Liver (tissue), 9 donors: ENCODE data around the gene MYO16. TPM values are rescaled to one million over a fixed set of nuclear protein-coding genes. Genes with fewer than 3 reads are reported as not detected.

Experiments
- DNase-seq: peaks from one replicate; pipeline ENCODE4 v3.0.0-alpha.2; 2017; ENCODE audit warnings: low spot score
- H3K27ac ChIP-seq, 2 donors: one replicate each; pipeline ENCODE4 v1.7.0; 2013; ENCODE audit warnings: inconsistent platforms in 2 of 2, low read length in 2 of 2, control low read depth in 1 of 2, low read depth in 1 of 2, mild to moderate bottlenecking in 1 of 2
- H3K27me3 ChIP-seq, 4 donors: one replicate each; pipeline versions ENCODE4 v1.6.1 to v1.7.0; 2013; ENCODE audit warnings: low read length in 3 of 4, inconsistent platforms in 1 of 4, mild to moderate bottlenecking in 1 of 4, moderate library complexity in 1 of 4; ENCODE audit not compliant: control insufficient read depth in 4 of 4, insufficient read depth in 4 of 4
- H3K36me3 ChIP-seq, 4 donors: one replicate each; pipeline versions ENCODE4 v1.6.1 to v1.7.0; 2013; ENCODE audit warnings: low read length in 3 of 4, mild to moderate bottlenecking in 3 of 4, low read depth in 1 of 4, moderate library complexity in 1 of 4; ENCODE audit not compliant: control insufficient read depth in 4 of 4, insufficient read depth in 3 of 4
- H3K4me1 ChIP-seq, 4 donors: one replicate each; pipeline versions ENCODE4 v1.6.1 to v1.7.0; 2013; ENCODE audit warnings: low read length in 3 of 4, mild to moderate bottlenecking in 3 of 4, moderate library complexity in 1 of 4; ENCODE audit not compliant: control insufficient read depth in 4 of 4, insufficient read depth in 4 of 4
- H3K4me3 ChIP-seq, 3 donors: one replicate each; pipeline versions ENCODE4 v1.6.1 to v1.7.0; 2013; ENCODE audit warnings: low read length in 3 of 3, control low read depth in 1 of 3, low read depth in 1 of 3, mild to moderate bottlenecking in 1 of 3
- H3K9ac ChIP-seq, 2 donors: one replicate each; pipeline ENCODE4 v1.7.0; 2013; ENCODE audit warnings: low read length in 2 of 2, mild to moderate bottlenecking in 2 of 2, moderate library complexity in 2 of 2, control low read depth in 1 of 2, low read depth in 1 of 2
- H3K9me3 ChIP-seq, 4 donors: one replicate each; pipeline versions ENCODE4 v1.6.1 to v1.7.0; 2013; ENCODE audit warnings: low read length in 3 of 4; ENCODE audit not compliant: control insufficient read depth in 4 of 4
- ATF3 ChIP-seq: IDR thresholded peaks from 2 replicates; pipeline ENCODE4 v1.6.1; 2016; ENCODE audit warnings: antibody characterized with exemption
- EGR1 ChIP-seq, 2 donors: IDR thresholded peaks; 2 replicates each; pipeline ENCODE4 v1.6.1; 2016 to 2018; ENCODE audit warnings: antibody characterized with exemption in 2 of 2, low read depth in 2 of 2
- FOXA1 ChIP-seq: IDR thresholded peaks from 2 replicates; pipeline ENCODE4 v1.6.1; 2016; ENCODE audit warnings: antibody characterized with exemption
- FOXA2 ChIP-seq: IDR thresholded peaks from 2 replicates; pipeline ENCODE4 v1.6.1; 2016; ENCODE audit warnings: antibody characterized with exemption
- GABPA ChIP-seq, 2 donors: IDR thresholded peaks in 1 of 2; conservative IDR thresholded peaks in 1 of 2; 2 replicates each; pipeline ENCODE4 v1.6.1; 2016; ENCODE audit warnings: antibody characterized with exemption in 2 of 2, mild to moderate bottlenecking in 1 of 2, moderate library complexity in 1 of 2
- HNF4A ChIP-seq, 2 donors: conservative IDR thresholded peaks; 2 replicates each; pipeline ENCODE4 v1.6.1; 2016; ENCODE audit warnings: antibody characterized with exemption in 2 of 2, mild to moderate bottlenecking in 2 of 2
- HNF4G ChIP-seq: IDR thresholded peaks from 2 replicates; pipeline ENCODE4 v1.6.1; 2016; ENCODE audit warnings: antibody characterized with exemption
- NR2F2 ChIP-seq: IDR thresholded peaks from 2 replicates; pipeline ENCODE4 v1.6.1; 2016; ENCODE audit warnings: antibody characterized with exemption
- RAD21 ChIP-seq, 2 donors: IDR thresholded peaks; 2 replicates each; pipeline ENCODE4 v1.6.1; 2016; ENCODE audit warnings: antibody characterized with exemption in 2 of 2, mild to moderate bottlenecking in 2 of 2
- REST ChIP-seq: IDR thresholded peaks from 2 replicates; pipeline ENCODE4 v1.6.1; 2016; ENCODE audit warnings: antibody characterized with exemption, mild to moderate bottlenecking
- RXRA ChIP-seq, 2 donors: IDR thresholded peaks; 2 replicates each; pipeline ENCODE4 v1.6.1; 2017 to 2018; ENCODE audit warnings: antibody characterized with exemption in 2 of 2, mild to moderate bottlenecking in 1 of 2
- SP1 ChIP-seq: IDR thresholded peaks from 2 replicates; pipeline ENCODE4 v1.6.1; 2018; ENCODE audit warnings: antibody characterized with exemption, mild to moderate bottlenecking
- TAF1 ChIP-seq: conservative IDR thresholded peaks from 2 replicates; pipeline ENCODE4 v1.6.1; 2016; ENCODE audit warnings: antibody characterized with exemption, mild to moderate bottlenecking
- YY1 ChIP-seq: IDR thresholded peaks from 2 replicates; pipeline ENCODE4 v1.6.1; 2016; ENCODE audit warnings: antibody characterized with exemption, mild to moderate bottlenecking
- WGBS: extraction: QIAGEN DNeasy Blood & Tissue Kit; methylation state at CpG from one replicate; pipeline ENCODE4 v1.1.7; 2013; 5-methylcytosine and 5-hydroxymethylcytosine counted together
- polyA plus RNA-seq, 2 donors: library from polyadenylated mRNA; stranded (reverse) in 1 of 2; unstranded in 1 of 2; fragments of 200-250 nt in 1 of 2; fragments of >200 nt in 1 of 2; fragmentation: Nextera tagmentation in 1 of 2; extraction: Ambion mirVana in 1 of 2; gene quantifications; one replicate each; pipeline versions ENCODE4 v1.2.1 to v1.2.3, GENCODE V29; 2013 to 2015
- total RNA-seq, 2 donors: library from RNA; depleted of rRNA; stranded (reverse); fragments of >200 nt; gene quantifications; one replicate each; pipeline ENCODE4 v1.2.3, GENCODE V29; 2014
- TF ChIP-seq, protein P1 (sequence below): IDR thresholded peaks from 2 replicates; pipeline ENCODE4 v1.6.1; 2016; ENCODE audit warnings: antibody characterized with exemption
- TF ChIP-seq, protein P2 (sequence below): IDR thresholded peaks from 2 replicates; pipeline ENCODE4 v1.6.1; 2016; ENCODE audit warnings: antibody characterized with exemption
- donor health status: healthy.
- donor health status: healthy.
- donor health status: healthy.
- donor health status: healthy.
- donor health status: healthy.

Gene MYO16
- total and polyA plus RNA-seq, 4 donors: 0.37 to 1.1 (median 0.68) TPM

DNA sequence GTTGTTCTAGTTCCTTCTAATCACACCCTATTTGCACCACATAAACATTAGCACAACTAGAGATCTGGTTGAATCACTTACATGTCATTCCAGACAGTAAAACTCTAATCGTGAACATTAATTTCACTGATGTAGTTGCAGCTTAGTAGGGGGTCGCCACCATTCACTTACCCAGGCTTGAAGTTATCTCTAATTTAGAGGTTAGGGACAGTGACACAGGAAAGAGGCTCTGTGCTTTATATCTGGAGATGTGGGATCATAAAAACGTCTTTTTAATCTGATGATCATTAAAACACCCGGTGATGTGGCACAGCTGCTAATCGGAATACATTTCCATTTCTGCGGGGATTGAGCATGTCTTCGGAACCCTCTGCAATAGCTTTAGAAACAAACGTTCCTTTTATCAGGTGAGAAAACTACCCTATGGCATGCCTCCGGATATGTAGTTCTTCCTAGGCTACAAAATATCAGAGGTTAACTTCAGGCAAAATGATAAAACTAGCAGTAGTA lies 523.0 kb downstream of the MYO16 start:
- Histone ChIP-seq H3K9ac (no peak overlapping the region), H3K9me3 (no peaks in the 10 kb centered on the region), H3K36me3 (no peaks in the 10 kb centered on the region), H3K4me3 (no peak overlapping the region), H3K4me1 (no peaks in the 10 kb centered on the region), H3K27ac (no peak overlapping the region), H3K27me3 (no peaks in the 10 kb centered on the region)
- no peak for DNase-seq
- TF ChIP-seq GABPA (IDR thresholded peaks at IDR 0.05 in 1 of 2, conservative IDR thresholded peaks at IDR 0.05 in 1 of 2): no peak
- TF ChIP-seq, protein P1, sequence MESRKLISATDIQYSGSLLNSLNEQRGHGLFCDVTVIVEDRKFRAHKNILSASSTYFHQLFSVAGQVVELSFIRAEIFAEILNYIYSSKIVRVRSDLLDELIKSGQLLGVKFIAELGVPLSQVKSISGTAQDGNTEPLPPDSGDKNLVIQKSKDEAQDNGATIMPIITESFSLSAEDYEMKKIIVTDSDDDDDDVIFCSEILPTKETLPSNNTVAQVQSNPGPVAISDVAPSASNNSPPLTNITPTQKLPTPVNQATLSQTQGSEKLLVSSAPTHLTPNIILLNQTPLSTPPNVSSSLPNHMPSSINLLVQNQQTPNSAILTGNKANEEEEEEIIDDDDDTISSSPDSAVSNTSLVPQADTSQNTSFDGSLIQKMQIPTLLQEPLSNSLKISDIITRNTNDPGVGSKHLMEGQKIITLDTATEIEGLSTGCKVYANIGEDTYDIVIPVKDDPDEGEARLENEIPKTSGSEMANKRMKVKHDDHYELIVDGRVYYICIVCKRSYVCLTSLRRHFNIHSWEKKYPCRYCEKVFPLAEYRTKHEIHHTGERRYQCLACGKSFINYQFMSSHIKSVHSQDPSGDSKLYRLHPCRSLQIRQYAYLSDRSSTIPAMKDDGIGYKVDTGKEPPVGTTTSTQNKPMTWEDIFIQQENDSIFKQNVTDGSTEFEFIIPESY: no peak
- TF ChIP-seq, protein P2, sequence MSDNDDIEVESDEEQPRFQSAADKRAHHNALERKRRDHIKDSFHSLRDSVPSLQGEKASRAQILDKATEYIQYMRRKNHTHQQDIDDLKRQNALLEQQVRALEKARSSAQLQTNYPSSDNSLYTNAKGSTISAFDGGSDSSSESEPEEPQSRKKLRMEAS: no peak
- TF ChIP-seq RAD21 (IDR thresholded peaks at IDR 0.05): no peak
- no peak for TF ChIP-seq FOXA1
- TF ChIP-seq HNF4A (conservative IDR thresholded peaks at IDR 0.05): no peak
- TF ChIP-seq TAF1: no peak
- TF ChIP-seq EGR1 (IDR thresholded peaks at IDR 0.05; ENCODE audit: low read depth in 2 of 2): no peak
- no peak for TF ChIP-seq RXRA (IDR thresholded peaks at IDR 0.05)
- TF ChIP-seq SP1: no peak
- no peak for TF ChIP-seq NR2F2
- 86% methylated on average over 9 of the region's 9 CpGs for WGBS

- Histone ChIP-seq H3K9me3 (no peaks in the 10 kb centered on the region), H3K4me1 (no peaks in the 10 kb centered on the region), H3K36me3 (no peaks in the 10 kb centered on the region), H3K27ac (no peak overlapping the region), H3K27me3 (no peaks in the 10 kb centered on the region), H3K4me3 (no peak overlapping the region), H3K9ac (no peak overlapping the region)
- WGBS: 95% methylated on average over 10 of the region's 10 CpGs
- DNase-seq: no peak
- TF ChIP-seq EGR1 (IDR thresholded peaks at IDR 0.05; ENCODE audit: low read depth in 2 of 2): no peak
- TF ChIP-seq, protein P1: no peak
- TF ChIP-seq HNF4G: no peak
- TF ChIP-seq NR2F2: no peak
- no peak for TF ChIP-seq ATF3
Measured at GRCh38 chr13:109152941-109153340, 523.5 kb downstream of the MYO16 start.

GRCh38 chr13:109154146-109154545 lies 524.7 kb downstream of the MYO16 start:
- Histone ChIP-seq H3K9me3 (no peaks in the 10 kb centered on the region), H3K27ac (no peak overlapping the region), H3K4me1 (no peaks in the 10 kb centered on the region), H3K4me3 (no peak overlapping the region), H3K36me3 (no peaks in the 10 kb centered on the region), H3K27me3 (no peaks in the 10 kb centered on the region), H3K9ac (no peak overlapping the region)
- WGBS: 64% methylated on average over 8 of the region's 8 CpGs
- no peak for DNase-seq
- no peak for TF ChIP-seq YY1
- TF ChIP-seq FOXA2: no peak
- no peak for TF ChIP-seq HNF4A (conservative IDR thresholded peaks at IDR 0.05)
- no peak for TF ChIP-seq GABPA (IDR thresholded peaks at IDR 0.05 in 1 of 2, conservative IDR thresholded peaks at IDR 0.05 in 1 of 2)
- TF ChIP-seq RAD21 (IDR thresholded peaks at IDR 0.05): no peak
- TF ChIP-seq EGR1 (IDR thresholded peaks at IDR 0.05; ENCODE audit: low read depth in 2 of 2): no peak
- TF ChIP-seq REST: no peak
- no peak for TF ChIP-seq ATF3
